Measurements from ENCODE around the gene HSPB2.

DNA sequence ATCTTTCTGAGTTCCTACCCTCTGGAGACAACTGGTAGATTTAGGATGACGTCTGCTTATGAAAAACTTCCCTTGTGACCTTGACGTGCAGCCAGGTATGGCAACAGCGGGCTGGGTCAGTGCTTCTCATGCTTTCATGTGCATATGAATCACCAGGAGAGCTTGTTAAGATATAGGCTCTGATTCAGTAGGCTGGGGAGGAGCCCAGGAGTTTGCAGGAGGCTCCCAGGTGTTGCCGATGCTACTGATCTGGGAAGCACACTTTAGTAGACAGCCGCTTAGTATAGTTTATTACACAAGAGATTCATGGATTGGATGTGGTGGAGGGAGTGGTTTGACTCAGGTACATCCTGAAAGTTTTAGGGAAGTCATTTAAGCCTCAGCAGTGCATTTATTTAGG lies 48.4 kb downstream of the HSPB2 start:
- TF ChIP-seq, protein P1, sequence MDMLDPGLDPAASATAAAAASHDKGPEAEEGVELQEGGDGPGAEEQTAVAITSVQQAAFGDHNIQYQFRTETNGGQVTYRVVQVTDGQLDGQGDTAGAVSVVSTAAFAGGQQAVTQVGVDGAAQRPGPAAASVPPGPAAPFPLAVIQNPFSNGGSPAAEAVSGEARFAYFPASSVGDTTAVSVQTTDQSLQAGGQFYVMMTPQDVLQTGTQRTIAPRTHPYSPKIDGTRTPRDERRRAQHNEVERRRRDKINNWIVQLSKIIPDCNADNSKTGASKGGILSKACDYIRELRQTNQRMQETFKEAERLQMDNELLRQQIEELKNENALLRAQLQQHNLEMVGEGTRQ (IDR thresholded peaks at IDR 0.05; ENCODE audit: borderline replicate concordance, low read depth, low read length) = no peak
- TF ChIP-seq JUND (IDR thresholded peaks at IDR 0.05; ENCODE audit: low read depth, low read length) (no peak), EED (IDR thresholded peaks at IDR 0.05; ENCODE audit: low read depth) (no peak), POLR2AphosphoS5 (IDR thresholded peaks at IDR 0.05; ENCODE audit: low read length) (no peak), CREM (IDR thresholded peaks at IDR 0.05; ENCODE audit: low read depth) (no peak), CHD4 (IDR thresholded peaks at IDR 0.05) (no peak), CHD1 (IDR thresholded peaks at IDR 0.05; ENCODE audit: low read depth, low read length) (no peak), YY1 (IDR thresholded peaks at IDR 0.05; ENCODE audit: low read depth, low read length) (no peak), EGR1 (IDR thresholded peaks at IDR 0.05; ENCODE audit: borderline replicate concordance in 1 of 2, low read depth in 2 of 2, low read length in 2 of 2) (no peak), CEBPB (IDR thresholded peaks at IDR 0.05; ENCODE audit: borderline replicate concordance in 1 of 2, low read depth in 2 of 2, low read length in 2 of 2) (no peak)
- TF ChIP-seq, protein P2, sequence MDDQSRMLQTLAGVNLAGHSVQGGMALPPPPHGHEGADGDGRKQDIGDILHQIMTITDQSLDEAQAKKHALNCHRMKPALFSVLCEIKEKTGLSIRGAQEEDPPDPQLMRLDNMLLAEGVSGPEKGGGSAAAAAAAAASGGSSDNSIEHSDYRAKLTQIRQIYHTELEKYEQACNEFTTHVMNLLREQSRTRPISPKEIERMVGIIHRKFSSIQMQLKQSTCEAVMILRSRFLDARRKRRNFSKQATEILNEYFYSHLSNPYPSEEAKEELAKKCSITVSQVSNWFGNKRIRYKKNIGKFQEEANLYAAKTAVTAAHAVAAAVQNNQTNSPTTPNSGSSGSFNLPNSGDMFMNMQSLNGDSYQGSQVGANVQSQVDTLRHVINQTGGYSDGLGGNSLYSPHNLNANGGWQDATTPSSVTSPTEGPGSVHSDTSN (IDR thresholded peaks at IDR 0.05; ENCODE audit: insufficient replicate concordance, low read depth, low read length) = no peak
- TF ChIP-seq, protein P3, sequence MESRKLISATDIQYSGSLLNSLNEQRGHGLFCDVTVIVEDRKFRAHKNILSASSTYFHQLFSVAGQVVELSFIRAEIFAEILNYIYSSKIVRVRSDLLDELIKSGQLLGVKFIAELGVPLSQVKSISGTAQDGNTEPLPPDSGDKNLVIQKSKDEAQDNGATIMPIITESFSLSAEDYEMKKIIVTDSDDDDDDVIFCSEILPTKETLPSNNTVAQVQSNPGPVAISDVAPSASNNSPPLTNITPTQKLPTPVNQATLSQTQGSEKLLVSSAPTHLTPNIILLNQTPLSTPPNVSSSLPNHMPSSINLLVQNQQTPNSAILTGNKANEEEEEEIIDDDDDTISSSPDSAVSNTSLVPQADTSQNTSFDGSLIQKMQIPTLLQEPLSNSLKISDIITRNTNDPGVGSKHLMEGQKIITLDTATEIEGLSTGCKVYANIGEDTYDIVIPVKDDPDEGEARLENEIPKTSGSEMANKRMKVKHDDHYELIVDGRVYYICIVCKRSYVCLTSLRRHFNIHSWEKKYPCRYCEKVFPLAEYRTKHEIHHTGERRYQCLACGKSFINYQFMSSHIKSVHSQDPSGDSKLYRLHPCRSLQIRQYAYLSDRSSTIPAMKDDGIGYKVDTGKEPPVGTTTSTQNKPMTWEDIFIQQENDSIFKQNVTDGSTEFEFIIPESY (IDR thresholded peaks at IDR 0.05) = no peak
- TF ChIP-seq, protein P4, sequence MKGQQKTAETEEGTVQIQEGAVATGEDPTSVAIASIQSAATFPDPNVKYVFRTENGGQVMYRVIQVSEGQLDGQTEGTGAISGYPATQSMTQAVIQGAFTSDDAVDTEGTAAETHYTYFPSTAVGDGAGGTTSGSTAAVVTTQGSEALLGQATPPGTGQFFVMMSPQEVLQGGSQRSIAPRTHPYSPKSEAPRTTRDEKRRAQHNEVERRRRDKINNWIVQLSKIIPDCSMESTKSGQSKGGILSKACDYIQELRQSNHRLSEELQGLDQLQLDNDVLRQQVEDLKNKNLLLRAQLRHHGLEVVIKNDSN (IDR thresholded peaks at IDR 0.05; ENCODE audit: borderline replicate concordance, extremely low read length, insufficient read depth, low read depth, low read length) = no peak
- TF ChIP-seq, protein P5, sequence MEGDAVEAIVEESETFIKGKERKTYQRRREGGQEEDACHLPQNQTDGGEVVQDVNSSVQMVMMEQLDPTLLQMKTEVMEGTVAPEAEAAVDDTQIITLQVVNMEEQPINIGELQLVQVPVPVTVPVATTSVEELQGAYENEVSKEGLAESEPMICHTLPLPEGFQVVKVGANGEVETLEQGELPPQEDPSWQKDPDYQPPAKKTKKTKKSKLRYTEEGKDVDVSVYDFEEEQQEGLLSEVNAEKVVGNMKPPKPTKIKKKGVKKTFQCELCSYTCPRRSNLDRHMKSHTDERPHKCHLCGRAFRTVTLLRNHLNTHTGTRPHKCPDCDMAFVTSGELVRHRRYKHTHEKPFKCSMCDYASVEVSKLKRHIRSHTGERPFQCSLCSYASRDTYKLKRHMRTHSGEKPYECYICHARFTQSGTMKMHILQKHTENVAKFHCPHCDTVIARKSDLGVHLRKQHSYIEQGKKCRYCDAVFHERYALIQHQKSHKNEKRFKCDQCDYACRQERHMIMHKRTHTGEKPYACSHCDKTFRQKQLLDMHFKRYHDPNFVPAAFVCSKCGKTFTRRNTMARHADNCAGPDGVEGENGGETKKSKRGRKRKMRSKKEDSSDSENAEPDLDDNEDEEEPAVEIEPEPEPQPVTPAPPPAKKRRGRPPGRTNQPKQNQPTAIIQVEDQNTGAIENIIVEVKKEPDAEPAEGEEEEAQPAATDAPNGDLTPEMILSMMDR (IDR thresholded peaks at IDR 0.05 in 2 of 3, conservative IDR thresholded peaks at IDR 0.05 in 1 of 3; ENCODE audit: control insufficient read depth in 2 of 3, extremely low read depth in 1 of 3, insufficient read depth in 1 of 3, low read depth in 3 of 3, low read length in 3 of 3) = no peak
